CD4-positive, alpha-beta T cell treated with Interleukin-6 at 100 ng/mL for 8 hours (primary cell): ENCODE results near the gene C1QL4.
"Not testable (repeated sequence)": the region's sequence is repeated elsewhere in the genome, so short reads cannot be mapped to it uniquely, and the experiment has no call there.

Source experiments
- DNase-seq: peaks from one replicate; pipeline ENCODE4 v3.0.0-alpha.2; 2020; ENCODE audit warnings: mixed read lengths, low spot score

The C1QL4 gene

DNA sequence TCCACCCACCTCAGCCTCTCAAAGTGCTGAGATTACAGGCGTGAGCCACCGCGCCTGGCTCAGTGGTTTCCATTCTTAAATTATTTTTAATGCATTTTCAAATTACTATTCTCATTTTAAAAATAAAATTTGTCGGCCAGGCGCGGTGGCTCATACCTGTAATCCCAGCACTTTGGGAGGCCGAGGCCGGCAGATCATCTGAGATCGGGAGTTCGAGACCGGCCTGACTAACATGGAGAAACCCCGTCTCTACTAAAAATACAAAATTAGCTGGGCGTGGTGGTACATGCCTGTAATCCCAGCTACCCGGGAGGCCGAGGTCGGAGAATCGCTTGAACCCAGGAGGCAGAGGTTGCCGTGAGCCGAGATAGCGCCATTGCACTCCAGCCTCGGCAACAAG, 3.2 kb downstream of the C1QL4 start:
- not testable (repeated sequence) for DNase-seq

- no peak for DNase-seq
Measured at GRCh38 chr12:49332891-49333371, 4.1 kb downstream of the C1QL4 start.

GRCh38 chr12:49332441-49332861, 4.5 kb downstream of the C1QL4 start:
- DNase-seq, result no peak

GRCh38 chr12:49331380-49332222, 5.4 kb downstream of the C1QL4 start:
- DNase-seq, result no peak

- DNase-seq, result no peak
Measured at GRCh38 chr12:49330631-49331379, 6.2 kb downstream of the C1QL4 start.

DNA sequence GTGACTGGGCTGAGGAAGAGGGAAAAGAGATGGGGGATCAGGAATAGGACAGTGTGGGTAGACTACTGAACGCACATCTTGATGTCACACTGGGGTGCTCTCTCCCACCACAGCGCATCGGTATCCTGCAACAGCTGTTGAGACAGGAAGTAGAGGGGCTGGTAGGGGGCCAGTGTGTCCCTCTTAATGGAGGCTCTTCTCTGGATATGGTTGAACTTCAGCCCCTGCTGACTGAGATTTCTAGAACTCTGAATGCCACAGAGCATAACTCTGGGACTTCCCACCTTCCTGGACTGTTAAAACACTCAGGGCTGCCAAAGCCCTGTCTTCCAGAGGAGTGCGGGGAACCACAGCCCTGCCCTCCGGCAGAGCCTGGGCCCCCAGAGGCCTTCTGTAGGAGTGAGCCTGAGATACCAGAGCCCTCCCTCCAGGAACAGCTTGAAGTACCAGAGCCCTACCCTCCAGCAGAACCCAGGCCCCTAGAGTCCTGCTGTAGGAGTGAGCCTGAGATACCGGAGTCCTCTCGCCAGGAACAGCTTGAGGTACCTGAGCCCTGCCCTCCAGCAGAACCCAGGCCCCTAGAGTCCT, 6.9 kb downstream of the C1QL4 start:
- DNase-seq, result no peak

DNA sequence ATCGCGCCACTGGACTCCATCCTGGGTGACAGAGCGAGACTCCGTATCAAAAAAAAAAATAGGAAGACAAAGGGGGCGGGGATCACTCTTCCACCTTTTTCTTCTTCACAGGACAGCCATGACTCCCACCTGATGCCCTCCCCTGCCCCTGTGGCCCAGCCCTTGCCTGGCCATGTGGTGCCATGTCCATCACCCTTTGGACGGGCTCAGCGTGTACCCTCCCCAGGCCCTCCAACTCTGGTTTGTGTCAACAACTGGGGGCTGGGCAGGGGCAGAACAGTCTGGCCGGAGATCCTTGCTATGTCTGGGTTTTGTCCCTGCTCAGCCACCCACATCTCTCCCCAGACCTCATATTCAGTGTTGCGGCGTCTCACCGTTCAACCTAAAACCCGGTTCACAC, 8.2 kb downstream of the C1QL4 start:
- no peak for DNase-seq

GRCh38 chr12:49327887-49328286, 9.1 kb downstream of the C1QL4 start:
- no peak for DNase-seq

DNA sequence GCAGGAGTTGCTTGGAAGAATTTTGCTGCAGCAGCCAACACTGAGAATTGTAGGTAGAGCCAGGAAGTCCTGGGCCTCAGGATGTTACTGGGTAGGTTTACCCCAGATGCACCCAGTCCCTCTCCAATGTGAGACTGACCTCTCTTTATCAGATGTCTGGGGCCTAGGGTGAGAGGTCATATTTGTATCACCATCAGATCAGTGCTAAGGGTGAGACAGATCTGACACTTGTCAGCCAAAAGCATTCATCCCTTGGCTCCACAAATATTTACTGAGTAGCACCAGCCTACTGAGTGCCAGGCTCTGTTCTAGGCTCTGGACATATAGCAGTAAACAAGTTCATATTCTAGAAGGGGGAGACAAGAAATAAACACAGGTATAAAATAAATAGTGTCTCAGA, 9.6 kb downstream of the C1QL4 start:
- no peak for DNase-seq

DNA sequence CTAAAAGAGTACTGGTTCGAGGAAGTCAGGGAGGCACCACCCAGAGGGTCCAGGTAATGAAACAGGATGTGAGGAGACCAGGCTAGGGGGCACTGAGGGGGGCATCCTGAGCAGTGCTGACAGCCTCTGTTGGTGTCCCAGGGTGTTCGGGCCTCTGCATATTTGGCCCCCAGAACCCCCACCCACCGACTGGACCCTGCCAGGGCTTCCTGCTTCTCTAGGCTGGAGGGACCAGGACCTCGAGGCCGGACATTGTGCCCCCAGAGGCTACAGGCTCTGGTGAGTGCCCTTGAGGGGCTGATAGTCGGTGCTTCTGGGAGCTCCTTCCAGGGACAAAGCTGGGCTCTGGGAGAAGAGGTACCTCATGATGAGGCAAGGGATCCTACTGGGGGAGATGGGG, 11.4 kb downstream of the C1QL4 start:
- no peak for DNase-seq

- no peak for DNase-seq
Measured at GRCh38 chr12:49323524-49324097, 13.4 kb downstream of the C1QL4 start.

DNA sequence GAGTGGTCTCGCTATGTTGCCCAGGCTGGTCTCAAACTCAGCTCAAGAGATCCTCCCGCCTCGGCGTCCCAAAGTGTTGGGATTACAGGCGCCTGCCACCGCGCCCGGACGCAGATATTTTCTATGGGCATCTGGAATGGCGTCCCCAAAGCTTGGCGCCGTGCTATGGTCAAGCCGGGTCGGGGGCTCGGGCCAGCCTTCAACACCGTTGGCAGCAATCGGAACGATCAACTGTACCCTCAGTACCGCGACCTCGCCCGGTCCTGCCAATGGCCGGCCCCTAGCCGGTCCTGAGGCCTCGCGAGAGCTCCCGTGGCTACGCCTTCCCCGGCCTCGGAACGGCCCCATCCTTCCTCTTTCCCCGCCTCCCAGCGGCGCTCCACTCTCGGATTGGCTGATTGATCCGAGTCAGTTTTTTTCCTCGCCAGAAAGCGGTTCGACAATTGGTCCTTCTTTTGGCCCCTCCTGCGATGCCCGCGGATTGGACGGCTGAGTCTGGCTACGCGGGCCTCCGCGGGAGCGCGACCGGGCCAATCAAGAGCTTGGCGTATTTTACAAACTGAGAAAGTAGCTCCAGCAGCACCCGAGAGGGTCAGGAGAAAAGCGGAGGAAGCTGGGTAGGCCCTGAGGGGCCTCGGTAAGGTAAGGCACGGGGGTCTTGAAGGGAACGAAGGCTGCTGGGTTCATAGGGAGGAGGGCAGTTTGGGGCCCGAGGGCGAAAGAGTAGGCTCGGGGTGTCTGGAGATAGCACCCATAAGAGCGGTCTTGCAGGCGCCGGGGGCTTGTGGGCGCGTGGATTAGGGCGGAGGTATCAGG, 14.1 kb downstream of the C1QL4 start, which contains the start of gene TROAP:
Gene TROAP, plus strand, starts transcription at position 548 of the 816 bp plus-strand sequence. CDS start 354 bp downstream, outside the sequence.
- peak; percentile 97 for DNase-seq

GRCh38 chr12:49322367-49322707, 14.7 kb downstream of the C1QL4 start:
- DNase-seq, result no peak

- not testable (repeated sequence) for DNase-seq
Measured at GRCh38 chr12:49320411-49321103, 16.4 kb downstream of the C1QL4 start.

DNA sequence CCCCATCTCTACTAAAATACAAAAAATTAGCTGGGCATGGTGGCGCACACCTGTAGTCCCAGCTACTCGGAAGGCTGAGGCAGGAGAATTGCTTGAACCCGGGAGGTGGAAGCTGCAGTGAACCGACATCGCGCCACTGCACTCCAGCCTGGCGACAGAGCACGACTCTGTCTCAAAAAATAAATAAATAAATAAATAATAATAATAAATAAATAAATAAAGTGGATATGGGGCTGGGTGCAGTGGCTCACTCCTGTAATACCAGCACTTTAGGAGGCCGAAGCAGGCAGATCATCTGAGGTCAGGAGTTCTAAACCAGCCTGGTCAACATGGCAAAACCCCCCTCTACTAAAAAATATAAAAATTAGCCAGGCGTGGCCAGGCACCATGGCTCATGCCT, 19.9 kb downstream of the C1QL4 start:
- DNase-seq, result not testable (repeated sequence)

- no peak for DNase-seq
Measured at GRCh38 chr12:49314811-49315210, 22.2 kb downstream of the C1QL4 start.

DNA sequence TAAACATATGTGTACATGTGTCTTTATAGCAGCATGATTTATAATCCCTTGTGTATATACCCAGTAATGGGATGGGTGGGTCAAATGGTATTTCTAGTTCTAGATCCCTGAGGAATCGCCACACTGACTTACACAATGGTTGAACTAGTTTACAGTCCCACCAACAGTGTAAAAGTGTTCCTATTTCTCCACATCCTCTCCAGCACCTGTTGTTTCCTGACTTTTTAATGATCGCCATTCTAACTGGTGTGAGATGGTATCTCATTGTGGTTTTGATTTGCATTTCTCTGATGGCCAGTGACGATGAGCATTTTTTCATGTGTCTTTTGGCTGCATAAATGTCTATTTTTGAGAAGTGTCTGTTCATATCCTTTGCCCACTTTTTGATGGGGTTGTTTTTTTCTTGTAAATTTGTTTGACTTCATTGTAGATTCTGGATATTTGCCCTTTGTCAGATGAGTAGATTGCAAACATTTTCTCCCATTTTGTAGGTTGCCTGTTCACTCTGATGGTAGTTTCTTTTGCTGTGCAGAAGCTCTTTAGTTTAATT, 26.5 kb downstream of the C1QL4 start:
- not testable (repeated sequence) for DNase-seq

DNA sequence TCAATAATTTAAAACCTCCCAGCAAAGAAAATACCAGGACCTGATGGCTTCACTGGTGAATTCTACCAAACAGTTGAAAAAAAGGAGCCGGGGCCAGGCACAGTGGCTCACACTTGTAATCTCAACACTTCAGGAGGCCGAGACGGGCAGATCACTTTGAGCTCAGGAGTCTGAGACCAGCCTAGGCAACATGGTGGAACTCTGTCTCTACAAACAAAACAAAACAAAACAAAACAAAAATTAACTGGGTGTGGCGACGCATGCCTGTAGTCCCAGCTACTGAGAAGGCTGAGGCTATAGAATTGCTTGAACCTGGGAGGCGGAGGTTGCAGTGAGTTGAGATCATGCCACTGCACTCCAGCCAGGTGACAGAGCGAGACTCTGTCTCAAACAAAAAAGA, 27.6 kb downstream of the C1QL4 start:
- DNase-seq, result no peak

DNA sequence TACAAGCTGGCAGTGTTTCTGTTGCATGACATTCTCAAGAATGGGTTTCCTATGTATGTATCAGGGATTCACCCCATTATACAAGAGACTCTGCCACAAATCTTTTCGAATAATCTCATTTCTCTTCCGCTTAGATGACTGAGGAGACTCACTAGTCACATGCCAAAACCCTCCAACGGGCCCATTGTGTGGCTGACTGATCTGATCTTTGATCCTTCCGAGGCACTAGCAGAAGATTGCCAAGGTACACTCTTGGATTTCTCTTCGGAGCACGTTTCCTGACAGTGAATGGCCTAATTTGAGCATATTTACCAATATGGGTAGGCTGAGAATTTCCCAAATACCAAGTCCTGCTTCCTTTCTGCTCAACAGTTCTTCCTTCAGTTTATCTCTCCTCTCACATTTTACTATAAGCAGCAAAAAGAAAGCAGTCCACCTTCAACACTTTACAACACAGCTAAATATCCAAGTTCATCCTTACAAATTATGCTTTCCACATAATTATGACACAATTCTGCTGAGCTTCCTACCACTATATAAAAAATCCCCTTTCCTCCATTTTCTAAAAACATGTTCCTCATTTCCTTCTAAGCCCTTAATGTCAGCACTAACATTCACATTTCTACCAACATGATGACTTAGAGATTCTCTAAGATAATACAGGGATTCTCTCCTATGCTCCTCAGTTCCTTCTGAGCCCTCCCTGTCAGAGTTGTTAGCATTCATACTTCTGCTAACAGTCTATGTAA, 31.1 kb downstream of the C1QL4 start:
- no peak for DNase-seq

DNA sequence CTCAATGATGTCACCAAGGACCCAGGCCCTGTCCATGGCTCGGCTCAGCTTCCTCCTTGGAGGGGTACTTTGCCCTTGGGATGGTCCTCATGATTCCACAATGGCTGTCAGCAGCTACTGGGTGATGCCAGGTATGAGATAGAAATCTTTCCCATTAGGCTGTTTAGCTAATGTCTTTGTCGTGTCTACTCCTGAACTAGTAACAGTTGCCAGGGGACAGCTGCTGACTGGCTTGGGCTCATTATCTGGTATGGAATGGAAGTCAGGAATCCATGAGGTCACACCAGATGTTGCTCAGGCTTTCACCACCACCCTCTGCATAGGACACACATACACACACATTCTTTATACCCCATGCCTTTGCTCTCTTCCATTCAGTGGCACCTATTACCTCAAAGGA, 32.8 kb downstream of the C1QL4 start:
- no peak for DNase-seq
